D721Med (cell line): ENCODE results near the gene JARID2.

ENCODE experiments used
- DNase-seq: peaks from one replicate; pipeline ENCODE4 v3.0.0; 2011; ENCODE audit warnings: low spot score; ENCODE audit not compliant: insufficient read length
- FAIRE-seq: peaks from 2 replicates; lab custom pipeline; 2011; peaks lifted over from hg19 to GRCh38; lab: Jason Lieb, UNC
- CTCF ChIP-seq: IDR thresholded peaks from 2 replicates; pipeline ENCODE4 v1.5.1; 2012; ENCODE audit warnings: mild to moderate bottlenecking, control low read depth; ENCODE audit not compliant: insufficient read depth; ENCODE audit errors: missing control alignments

JARID2 gene

GRCh38 chr6:15266423-15266996 lies 20.6 kb downstream of the JARID2 start:
- TF ChIP-seq CTCF = no peak
- FAIRE-seq (no peak), DNase-seq (no peak)

GRCh38 chr6:15267221-15267620 lies 21.4 kb downstream of the JARID2 start:
- no peak for DNase-seq
- TF ChIP-seq CTCF = no peak
- no peak for FAIRE-seq

DNA sequence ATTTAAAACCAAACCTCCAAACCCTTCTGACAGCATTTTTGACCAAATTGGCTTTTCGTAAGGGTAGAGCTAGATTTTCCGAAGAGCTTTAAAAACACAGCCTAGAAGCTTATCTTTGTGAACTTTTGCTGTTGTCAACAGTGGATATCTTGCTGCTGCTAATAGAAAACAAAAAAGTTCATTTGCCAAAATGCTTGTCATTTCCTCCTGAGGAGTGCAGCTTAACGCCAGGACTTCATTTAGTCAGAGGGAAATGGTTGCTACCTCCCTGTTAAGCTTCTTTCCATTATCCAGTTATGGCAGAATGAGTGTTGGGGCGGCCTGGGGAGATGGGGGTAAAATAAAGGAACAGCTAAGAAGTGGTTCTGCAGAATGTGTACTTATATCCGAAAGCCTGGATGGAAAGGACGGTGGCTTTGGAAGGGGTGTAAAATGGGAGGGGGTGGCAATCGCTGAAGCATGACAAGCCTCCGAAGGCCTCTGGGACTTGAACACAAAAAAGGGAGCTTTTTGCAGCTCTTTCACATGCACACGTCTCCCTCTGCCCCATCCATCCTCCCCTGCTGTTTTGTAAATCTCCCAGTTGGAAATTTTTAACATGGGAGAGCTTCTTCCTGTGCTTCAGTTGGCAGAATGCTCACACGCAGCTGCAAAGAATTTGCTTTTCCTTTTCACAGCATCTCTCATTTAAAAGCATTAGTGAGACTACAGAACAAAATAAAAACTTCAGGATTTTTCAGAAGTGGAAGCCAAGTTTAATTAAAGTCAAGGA lies 22.5 kb downstream of the JARID2 start:
- no peak for TF ChIP-seq CTCF
- no peak for DNase-seq
- FAIRE-seq = no peak

DNA sequence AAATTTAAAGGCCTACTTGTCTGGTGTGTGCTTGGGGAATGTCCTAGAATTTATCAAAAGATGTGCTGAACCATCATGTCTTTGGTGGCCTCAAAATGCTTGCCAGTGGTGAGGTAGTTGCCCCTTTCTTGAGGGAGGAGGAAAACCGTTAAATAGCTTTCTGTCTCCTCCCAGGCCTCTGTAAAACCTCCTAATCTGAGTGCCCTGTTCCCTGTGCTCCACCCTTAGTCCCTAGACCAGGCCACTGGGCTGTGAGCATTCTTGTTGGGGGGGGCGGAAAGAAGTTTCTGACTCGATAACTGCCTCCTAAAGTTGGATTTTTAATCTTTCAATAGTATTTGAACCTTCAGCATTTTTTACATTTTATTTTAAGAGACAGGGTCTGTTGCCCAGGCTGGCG lies 23.1 kb downstream of the JARID2 start:
- FAIRE-seq (no peak), DNase-seq (no peak)
- no peak for TF ChIP-seq CTCF

GRCh38 chr6:15269619-15270018 lies 23.8 kb downstream of the JARID2 start:
- no peak for DNase-seq
- FAIRE-seq = no peak
- TF ChIP-seq CTCF = no peak

DNA sequence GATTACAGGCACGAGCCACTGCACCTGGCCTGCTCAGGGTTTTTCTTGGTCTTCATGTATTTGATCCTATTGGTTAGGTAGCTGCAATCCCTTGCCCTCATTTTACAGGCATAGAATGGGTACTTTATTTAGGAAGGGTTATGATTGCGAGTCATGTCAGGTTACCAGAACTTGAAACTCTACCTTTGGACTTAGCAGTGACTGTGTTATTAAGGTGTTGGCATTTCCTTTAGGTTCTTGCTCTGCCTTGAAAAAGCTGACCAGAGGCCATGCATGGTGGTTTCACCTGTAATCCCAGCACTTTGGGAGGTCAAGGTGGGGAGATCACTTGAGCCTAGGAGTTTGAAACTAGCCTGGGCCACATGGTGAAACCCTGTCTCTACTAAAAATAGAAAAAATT lies 24.5 kb downstream of the JARID2 start:
- no peak for TF ChIP-seq CTCF
- FAIRE-seq = no peak
- no peak for DNase-seq

GRCh38 chr6:15272562-15272961 lies 26.7 kb downstream of the JARID2 start:
- TF ChIP-seq CTCF = no peak
- DNase-seq (no peak), FAIRE-seq (no peak)
